Measurements from ENCODE around the gene APP.

DNA sequence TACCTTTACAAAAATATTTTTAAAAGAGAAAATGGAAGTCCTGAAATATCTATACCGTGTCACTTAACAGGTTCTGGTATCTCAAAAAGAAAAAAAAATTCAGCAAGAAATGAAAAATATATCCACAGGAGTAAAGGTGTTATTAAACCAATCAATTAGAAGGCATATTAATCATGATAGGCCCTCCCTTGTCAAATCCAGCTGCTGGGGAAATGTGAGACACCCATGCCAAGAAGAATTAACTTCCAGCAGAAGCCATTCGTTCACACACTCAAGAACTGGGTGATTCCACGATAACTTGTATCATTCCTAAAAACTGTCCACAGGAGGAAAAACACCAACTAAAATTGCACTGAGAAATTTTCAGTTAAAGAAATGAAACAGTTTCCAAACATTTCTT lies 57.6 kb downstream of the APP start:
- TF ChIP-seq, protein P1, sequence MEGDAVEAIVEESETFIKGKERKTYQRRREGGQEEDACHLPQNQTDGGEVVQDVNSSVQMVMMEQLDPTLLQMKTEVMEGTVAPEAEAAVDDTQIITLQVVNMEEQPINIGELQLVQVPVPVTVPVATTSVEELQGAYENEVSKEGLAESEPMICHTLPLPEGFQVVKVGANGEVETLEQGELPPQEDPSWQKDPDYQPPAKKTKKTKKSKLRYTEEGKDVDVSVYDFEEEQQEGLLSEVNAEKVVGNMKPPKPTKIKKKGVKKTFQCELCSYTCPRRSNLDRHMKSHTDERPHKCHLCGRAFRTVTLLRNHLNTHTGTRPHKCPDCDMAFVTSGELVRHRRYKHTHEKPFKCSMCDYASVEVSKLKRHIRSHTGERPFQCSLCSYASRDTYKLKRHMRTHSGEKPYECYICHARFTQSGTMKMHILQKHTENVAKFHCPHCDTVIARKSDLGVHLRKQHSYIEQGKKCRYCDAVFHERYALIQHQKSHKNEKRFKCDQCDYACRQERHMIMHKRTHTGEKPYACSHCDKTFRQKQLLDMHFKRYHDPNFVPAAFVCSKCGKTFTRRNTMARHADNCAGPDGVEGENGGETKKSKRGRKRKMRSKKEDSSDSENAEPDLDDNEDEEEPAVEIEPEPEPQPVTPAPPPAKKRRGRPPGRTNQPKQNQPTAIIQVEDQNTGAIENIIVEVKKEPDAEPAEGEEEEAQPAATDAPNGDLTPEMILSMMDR (IDR thresholded peaks at IDR 0.05): no peak
- no peak for TF ChIP-seq POLR2A (IDR thresholded peaks at IDR 0.05)
